ENCODE measurements around the gene E4F1. TPM values are rescaled to one million over a fixed set of nuclear protein-coding genes. Genes with fewer than 3 reads are reported as not detected.
"Not testable (repeated sequence)": the region's sequence is repeated elsewhere in the genome, so short reads cannot be mapped to it uniquely, and the experiment has no call there.

The E4F1 gene
- total and polyA plus RNA-seq, 2 donors from 2014 or later: 13.6 to 26.0 TPM

DNA sequence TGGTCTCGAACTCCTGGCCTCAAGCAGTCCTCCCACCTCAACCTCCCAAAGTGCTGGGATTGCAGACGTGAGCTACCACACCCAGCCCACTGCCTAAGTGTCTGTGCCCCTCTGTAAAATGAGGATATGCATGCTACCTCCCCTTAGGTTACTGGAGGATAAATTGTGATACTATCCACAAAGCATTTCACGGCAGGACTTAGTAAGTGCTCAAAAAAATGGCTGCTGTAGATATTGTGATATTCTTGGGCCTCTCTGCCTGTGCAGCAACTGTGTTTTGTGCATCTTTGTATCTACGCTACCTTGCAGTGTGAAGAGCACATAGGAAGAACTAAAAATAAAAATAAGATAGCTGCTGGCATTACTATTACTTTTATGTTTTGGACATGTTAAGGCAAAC is 25.1 kb upstream of the E4F1 start:
- no peak overlapping the region for H3K27ac ChIP-seq (ENCODE audit: low read depth in 2 of 2, low read length in 2 of 2)
- TF ChIP-seq, protein P1, sequence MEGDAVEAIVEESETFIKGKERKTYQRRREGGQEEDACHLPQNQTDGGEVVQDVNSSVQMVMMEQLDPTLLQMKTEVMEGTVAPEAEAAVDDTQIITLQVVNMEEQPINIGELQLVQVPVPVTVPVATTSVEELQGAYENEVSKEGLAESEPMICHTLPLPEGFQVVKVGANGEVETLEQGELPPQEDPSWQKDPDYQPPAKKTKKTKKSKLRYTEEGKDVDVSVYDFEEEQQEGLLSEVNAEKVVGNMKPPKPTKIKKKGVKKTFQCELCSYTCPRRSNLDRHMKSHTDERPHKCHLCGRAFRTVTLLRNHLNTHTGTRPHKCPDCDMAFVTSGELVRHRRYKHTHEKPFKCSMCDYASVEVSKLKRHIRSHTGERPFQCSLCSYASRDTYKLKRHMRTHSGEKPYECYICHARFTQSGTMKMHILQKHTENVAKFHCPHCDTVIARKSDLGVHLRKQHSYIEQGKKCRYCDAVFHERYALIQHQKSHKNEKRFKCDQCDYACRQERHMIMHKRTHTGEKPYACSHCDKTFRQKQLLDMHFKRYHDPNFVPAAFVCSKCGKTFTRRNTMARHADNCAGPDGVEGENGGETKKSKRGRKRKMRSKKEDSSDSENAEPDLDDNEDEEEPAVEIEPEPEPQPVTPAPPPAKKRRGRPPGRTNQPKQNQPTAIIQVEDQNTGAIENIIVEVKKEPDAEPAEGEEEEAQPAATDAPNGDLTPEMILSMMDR (IDR thresholded peaks at IDR 0.05; ENCODE audit: borderline replicate concordance, extremely low read depth, insufficient read depth): no peak
- no peaks in the 10 kb centered on the region for H3K27me3 ChIP-seq (ENCODE audit: control insufficient read depth, insufficient read depth, low read length)
- H3K9ac ChIP-seq (ENCODE audit: low read length in 3 of 3): no peak overlapping the region
- H3K9me3 ChIP-seq (ENCODE audit: control insufficient read depth in 2 of 3, insufficient read depth in 1 of 3, low read length in 3 of 3): no peaks in the 10 kb centered on the region
- peaks cover 0 to 3% (median 0%) of the 10 kb centered on the region in 3 donors for H3K4me1 ChIP-seq (ENCODE audit: control insufficient read depth in 2 of 3, insufficient read depth in 2 of 3, low read depth in 1 of 3, low read length in 3 of 3)
- no peaks in the 10 kb centered on the region for H3K36me3 ChIP-seq (ENCODE audit: control insufficient read depth in 2 of 3, insufficient read depth in 3 of 3, low read length in 3 of 3)
- FAIRE-seq (no peak), DNase-seq (no peak)
- no peak overlapping the region for H3K4me3 ChIP-seq (ENCODE audit: low read length in 3 of 3)
- intact Hi-C loops (cut with DNase I): no loop called here

DNA sequence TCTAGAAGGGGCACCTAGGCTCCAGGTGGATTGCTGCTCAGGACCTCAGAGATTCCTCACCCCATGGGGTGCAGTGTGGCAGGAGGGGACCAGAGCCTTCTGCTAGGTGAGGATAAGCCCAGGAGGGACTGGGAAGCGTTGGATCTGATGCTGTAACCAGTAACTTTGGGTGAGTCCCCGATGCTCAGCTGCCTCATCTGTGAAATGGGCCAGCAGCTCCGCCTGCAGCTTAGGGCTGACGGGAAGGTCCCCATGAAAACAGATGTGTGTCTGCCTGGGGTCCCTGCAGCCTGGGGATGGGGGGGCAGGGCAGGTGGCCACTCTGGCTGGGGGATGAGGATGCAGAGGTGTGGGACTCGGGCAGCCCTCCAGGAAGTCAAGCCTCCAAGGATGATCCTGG is 24.3 kb upstream of the E4F1 start:
- no peak for DNase-seq
- TF ChIP-seq, protein P1 (IDR thresholded peaks at IDR 0.05; ENCODE audit: borderline replicate concordance, extremely low read depth, insufficient read depth): no peak
- H3K4me3 ChIP-seq (ENCODE audit: low read length in 3 of 3): no peak overlapping the region
- peaks cover 0 to 3% (median 0%) of the 10 kb centered on the region in 3 donors for H3K4me1 ChIP-seq (ENCODE audit: control insufficient read depth in 2 of 3, insufficient read depth in 2 of 3, low read depth in 1 of 3, low read length in 3 of 3)
- no peaks in the 10 kb centered on the region for H3K9me3 ChIP-seq (ENCODE audit: control insufficient read depth in 2 of 3, insufficient read depth in 1 of 3, low read length in 3 of 3)
- H3K9ac ChIP-seq (ENCODE audit: low read length in 3 of 3): no peak overlapping the region
- H3K27me3 ChIP-seq (ENCODE audit: control insufficient read depth, insufficient read depth, low read length): no peaks in the 10 kb centered on the region
- intact Hi-C loops (cut with DNase I): no loop called here
- H3K27ac ChIP-seq (ENCODE audit: low read depth in 2 of 2, low read length in 2 of 2): no peak overlapping the region
- no peaks in the 10 kb centered on the region for H3K36me3 ChIP-seq (ENCODE audit: control insufficient read depth in 2 of 3, insufficient read depth in 3 of 3, low read length in 3 of 3)
- no peak for FAIRE-seq

DNA sequence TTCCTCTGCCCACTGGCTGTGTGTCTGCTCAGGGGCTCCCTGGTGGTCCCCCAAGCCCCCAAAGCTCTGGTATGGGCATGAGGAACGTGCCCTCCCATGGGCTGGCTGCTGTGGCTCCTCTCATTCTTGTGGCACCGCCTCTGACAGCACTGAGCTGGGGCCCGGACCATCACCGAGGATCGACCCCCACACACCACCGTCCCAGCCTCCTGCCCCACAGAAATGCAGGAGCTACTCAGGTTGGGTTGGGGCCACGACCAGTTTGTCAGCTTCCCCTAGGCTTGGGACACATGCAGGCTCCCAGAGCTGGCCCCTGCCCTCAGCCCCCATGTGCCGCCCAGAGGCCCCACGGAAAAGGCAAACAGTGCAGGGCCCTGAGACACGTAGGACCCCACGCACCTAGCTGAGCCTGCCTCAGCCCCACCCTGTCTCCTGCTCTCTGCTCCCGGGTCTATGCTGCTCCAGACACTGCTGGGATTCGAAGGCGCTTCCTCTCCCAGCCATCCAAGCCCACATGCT is 23.7 kb upstream of the E4F1 start:
- Histone ChIP-seq H3K27me3 (ENCODE audit: control insufficient read depth, insufficient read depth, low read length) (no peaks in the 10 kb centered on the region), H3K9me3 (ENCODE audit: control insufficient read depth in 2 of 3, insufficient read depth in 1 of 3, low read length in 3 of 3) (no peaks in the 10 kb centered on the region), H3K27ac (ENCODE audit: low read depth in 2 of 2, low read length in 2 of 2) (no peak overlapping the region), H3K9ac (ENCODE audit: low read length in 3 of 3) (no peak overlapping the region), H3K4me1 (ENCODE audit: control insufficient read depth in 2 of 3, insufficient read depth in 2 of 3, low read depth in 1 of 3, low read length in 3 of 3) (peaks cover 0 to 4% (median 2%) of the 10 kb centered on the region in 3 donors), H3K4me3 (ENCODE audit: low read length in 3 of 3) (no peak overlapping the region), H3K36me3 (ENCODE audit: control insufficient read depth in 2 of 3, insufficient read depth in 3 of 3, low read length in 3 of 3) (no peaks in the 10 kb centered on the region)
- FAIRE-seq (no peak), DNase-seq (no peak)
- intact Hi-C loops (cut with DNase I): no loop called here
- TF ChIP-seq, protein P1 (IDR thresholded peaks at IDR 0.05; ENCODE audit: borderline replicate concordance, extremely low read depth, insufficient read depth): no peak

DNA sequence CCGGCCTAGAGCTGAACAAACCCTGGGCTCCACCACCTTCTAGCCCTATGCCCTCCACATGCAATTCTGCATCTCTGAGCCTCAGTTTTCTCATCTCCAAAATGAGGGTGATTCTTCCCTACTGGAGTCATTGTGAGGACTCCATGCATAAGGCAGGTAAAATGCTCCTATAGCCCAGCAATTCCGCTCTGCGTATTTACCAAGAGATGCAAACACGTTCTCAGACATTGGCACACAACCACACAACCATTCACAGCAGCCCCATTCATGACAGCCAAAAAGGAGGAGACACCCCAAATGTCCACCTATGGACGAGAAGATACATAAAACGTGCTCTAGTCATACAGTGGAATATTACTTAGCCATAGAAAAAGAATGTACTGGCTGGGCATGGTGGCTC is 23.1 kb upstream of the E4F1 start:
- no peak overlapping the region for H3K9ac ChIP-seq (ENCODE audit: low read length in 3 of 3)
- H3K27ac ChIP-seq (ENCODE audit: low read depth in 2 of 2, low read length in 2 of 2): no peak overlapping the region
- no peaks in the 10 kb centered on the region for H3K27me3 ChIP-seq (ENCODE audit: control insufficient read depth, insufficient read depth, low read length)
- H3K4me3 ChIP-seq (ENCODE audit: low read length in 3 of 3): no peak overlapping the region
- H3K4me1 ChIP-seq (ENCODE audit: control insufficient read depth in 2 of 3, insufficient read depth in 2 of 3, low read depth in 1 of 3, low read length in 3 of 3): peaks cover 0 to 5% (median 3%) of the 10 kb centered on the region in 3 donors
- FAIRE-seq (no peak), DNase-seq (no peak)
- TF ChIP-seq, protein P1 (IDR thresholded peaks at IDR 0.05; ENCODE audit: borderline replicate concordance, extremely low read depth, insufficient read depth): no peak
- no peaks in the 10 kb centered on the region for H3K9me3 ChIP-seq (ENCODE audit: control insufficient read depth in 2 of 3, insufficient read depth in 1 of 3, low read length in 3 of 3)
- intact Hi-C loops (cut with DNase I): no loop called here
- H3K36me3 ChIP-seq (ENCODE audit: control insufficient read depth in 2 of 3, insufficient read depth in 3 of 3, low read length in 3 of 3): no peaks in the 10 kb centered on the region

DNA sequence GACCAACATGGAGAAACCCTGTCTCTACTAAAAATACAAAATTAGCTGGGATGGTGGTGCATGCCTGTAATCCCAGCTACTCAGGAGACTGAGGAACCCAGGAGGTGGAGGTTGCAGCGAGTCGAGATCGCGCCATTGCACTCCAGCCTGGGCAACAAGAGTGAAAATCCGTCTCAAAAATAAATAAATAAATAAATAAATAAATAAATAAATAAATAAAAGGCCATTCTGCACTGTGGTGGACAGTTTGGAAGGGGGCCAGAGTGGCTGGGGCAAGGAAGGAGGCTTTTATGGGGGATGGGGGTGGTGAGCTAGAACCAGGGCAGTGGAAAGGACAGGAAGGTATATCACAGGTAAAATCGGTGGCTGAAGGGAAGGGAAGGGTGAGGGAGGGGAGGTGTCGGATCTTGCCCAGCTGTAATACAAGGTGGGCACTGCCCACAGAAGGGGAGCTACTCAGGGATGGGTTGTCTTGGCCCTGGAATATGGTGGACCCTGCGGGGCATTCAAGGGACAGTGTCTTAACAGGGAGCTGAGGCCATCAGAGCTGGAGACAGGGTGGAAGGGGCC is 20.2 kb upstream of the E4F1 start:
- DNase-seq; H3K36me3 ChIP-seq (ENCODE audit: control insufficient read depth in 2 of 3, insufficient read depth in 3 of 3, low read length in 3 of 3); H3K9ac ChIP-seq (ENCODE audit: low read length in 3 of 3); H3K4me3 ChIP-seq (ENCODE audit: low read length in 3 of 3); FAIRE-seq; H3K27ac ChIP-seq (ENCODE audit: low read depth in 2 of 2, low read length in 2 of 2); intact Hi-C loops (cut with DNase I); H3K9me3 ChIP-seq (ENCODE audit: control insufficient read depth in 2 of 3, insufficient read depth in 1 of 3, low read length in 3 of 3); H3K27me3 ChIP-seq (ENCODE audit: control insufficient read depth, insufficient read depth, low read length): not testable (repeated sequence)
- peaks cover 0 to 15% (median 10%) of the 10 kb centered on the region in 3 donors for H3K4me1 ChIP-seq (ENCODE audit: control insufficient read depth in 2 of 3, insufficient read depth in 2 of 3, low read depth in 1 of 3, low read length in 3 of 3)

Data from kidney (tissue), 14 donors.